Mesenchymal stem cell (in vitro differentiated cells and primary cell): ENCODE measurements around the gene CMTM5.

Experiments
- DNase-seq: peaks from one replicate; pipeline ENCODE4 v3.0.0-alpha.2; 2013
- H2AFZ ChIP-seq: one replicate; pipeline ENCODE4 v1.6.1; 2013; ENCODE audit warnings: low read depth, mild to moderate bottlenecking, control low read depth, inconsistent platforms, low read length, moderate library complexity
- H2AK5ac ChIP-seq: 2 replicates; pipeline ENCODE4 v1.6.1; 2013; ENCODE audit warnings: low read length, moderate library complexity, mild to moderate bottlenecking, inconsistent platforms; ENCODE audit not compliant: severe bottlenecking
- H2BK120ac ChIP-seq: one replicate; pipeline ENCODE4 v1.6.1; 2013; ENCODE audit warnings: low read depth, mild to moderate bottlenecking, inconsistent platforms, low read length, moderate library complexity
- H2BK12ac ChIP-seq, 2 experiments: one replicate each; pipeline ENCODE4 v1.6.1; 2013; ENCODE audit warnings: inconsistent platforms in 2 of 2, low read length in 2 of 2, mild to moderate bottlenecking in 2 of 2, moderate library complexity in 2 of 2, control low read depth in 1 of 2
- H2BK15ac ChIP-seq: one replicate; pipeline ENCODE4 v1.6.1; 2013; ENCODE audit warnings: mild to moderate bottlenecking, low read depth, inconsistent platforms; ENCODE audit not compliant: poor library complexity, severe bottlenecking
- H2BK5ac ChIP-seq: 2 replicates; pipeline ENCODE4 v1.6.1; 2013; ENCODE audit warnings: low read depth, mild to moderate bottlenecking, low read length, control low read depth, inconsistent platforms; ENCODE audit not compliant: poor library complexity, severe bottlenecking
- H3K14ac ChIP-seq, 2 experiments: one replicate each; pipeline ENCODE4 v1.6.1; 2013; ENCODE audit warnings: inconsistent platforms in 2 of 2, low read length in 2 of 2, control low read depth in 1 of 2, mild to moderate bottlenecking in 1 of 2, moderate library complexity in 1 of 2
- H3K18ac ChIP-seq, 2 experiments: one replicate each; pipeline ENCODE4 v1.6.1; 2013; ENCODE audit warnings: inconsistent platforms in 2 of 2, low read length in 2 of 2, control low read depth in 1 of 2, low read depth in 1 of 2, mild to moderate bottlenecking in 1 of 2
- H3K23ac ChIP-seq, 2 experiments: one replicate each; pipeline ENCODE4 v1.6.1; 2013; ENCODE audit warnings: inconsistent platforms in 2 of 2, low read length in 2 of 2, mild to moderate bottlenecking in 2 of 2, moderate library complexity in 2 of 2, control low read depth in 1 of 2
- H3K27ac ChIP-seq: 2 replicates; pipeline ENCODE4 v1.5.1; 2013; ENCODE audit warnings: mild to moderate bottlenecking, moderate library complexity, low read length, control low read depth, inconsistent platforms; ENCODE audit not compliant: poor library complexity, severe bottlenecking
- H3K27me3 ChIP-seq, 2 experiments: 2 replicates each; pipeline versions ENCODE4 v1.6.1 to v1.7.0; 2013; ENCODE audit warnings: low read length in 2 of 2, mild to moderate bottlenecking in 2 of 2, moderate library complexity in 2 of 2, control low read depth in 1 of 2, inconsistent platforms in 1 of 2; ENCODE audit not compliant: control insufficient read depth in 1 of 2, insufficient read depth in 1 of 2
- H3K36me3 ChIP-seq, 2 experiments: 2 replicates each; pipeline versions ENCODE4 v1.6.1 to v1.7.0; 2013; ENCODE audit warnings: low read length in 2 of 2, control low read depth in 1 of 2, inconsistent platforms in 1 of 2, low read depth in 1 of 2, mild to moderate bottlenecking in 1 of 2; ENCODE audit not compliant: insufficient read depth in 2 of 2, control insufficient read depth in 1 of 2
- H3K4ac ChIP-seq, 2 experiments: one replicate each; pipeline ENCODE4 v1.6.1; 2013; ENCODE audit warnings: inconsistent platforms in 2 of 2, low read length in 2 of 2, mild to moderate bottlenecking in 2 of 2, moderate library complexity in 2 of 2, control low read depth in 1 of 2, low read depth in 1 of 2
- H3K4me1 ChIP-seq: 2 replicates; pipeline ENCODE4 v1.6.1; 2013; ENCODE audit warnings: low read depth, low read length, control low read depth; ENCODE audit not compliant: control insufficient read depth, insufficient read depth
- H3K4me2 ChIP-seq: 2 replicates; pipeline ENCODE4 v1.6.1; 2013; ENCODE audit warnings: low read length, mild to moderate bottlenecking, inconsistent platforms; ENCODE audit not compliant: poor library complexity, severe bottlenecking
- H3K4me3 ChIP-seq, 2 experiments: 2 replicates each; pipeline versions ENCODE4 v1.5.1 to v1.7.0; 2013; ENCODE audit warnings: low read length in 2 of 2, mild to moderate bottlenecking in 2 of 2, control low read depth in 1 of 2, low read depth in 1 of 2; ENCODE audit not compliant: insufficient read depth in 1 of 2
- H3K79me1 ChIP-seq: replicated peaks from 2 replicates; pipeline ENCODE4 v1.6.1; 2013; ENCODE audit warnings: mild to moderate bottlenecking, control low read depth, low read length, inconsistent platforms; ENCODE audit not compliant: poor library complexity, severe bottlenecking
- H3K9ac ChIP-seq: 2 replicates; pipeline ENCODE4 v1.7.0; 2013; ENCODE audit warnings: mild to moderate bottlenecking, low read length, moderate library complexity
- H3K9me3 ChIP-seq: 2 replicates; pipeline ENCODE4 v1.7.0; 2013; ENCODE audit warnings: mild to moderate bottlenecking, low read length; ENCODE audit not compliant: control insufficient read depth
- H4K8ac ChIP-seq: one replicate; pipeline ENCODE4 v1.6.1; 2013; ENCODE audit warnings: inconsistent platforms, mild to moderate bottlenecking, low read length, moderate library complexity
- H4K91ac ChIP-seq: one replicate; pipeline ENCODE4 v1.6.1; 2013; ENCODE audit warnings: mild to moderate bottlenecking, low read length, inconsistent platforms
- WGBS: methylation state at CpG from one replicate; pipeline ENCODE4 v1.1.7; 2013; ENCODE audit warnings: mixed read lengths; 5-methylcytosine and 5-hydroxymethylcytosine counted together

Gene CMTM5

GRCh38 chr14:23402296-23403138, 25.7 kb downstream of the CMTM5 start:
- H3K18ac ChIP-seq, result no peak overlapping the region
- peaks cover 37 to 63% of the 10 kb centered on the region in 2 experiments for H3K27me3 ChIP-seq
- H3K79me1 ChIP-seq, result no peaks in the 10 kb centered on the region
- H2AK5ac ChIP-seq, result no peak overlapping the region
- H3K4ac ChIP-seq, result no peak overlapping the region
- H3K4me1 ChIP-seq, result no peaks in the 10 kb centered on the region
- no peak overlapping the region for H3K4me3 ChIP-seq
- no peak overlapping the region for H3K4me2 ChIP-seq
- no peak overlapping the region for H3K9ac ChIP-seq
- H4K8ac ChIP-seq, result no peak overlapping the region
- H3K14ac ChIP-seq, result no peak overlapping the region
- no peak for DNase-seq
- no peak overlapping the region for H2BK15ac ChIP-seq
- H3K36me3 ChIP-seq, result no peaks in the 10 kb centered on the region
- no peak overlapping the region for H2BK120ac ChIP-seq
- WGBS, result 55% methylated on average over 23 of the region's 25 CpGs
- H3K9me3 ChIP-seq, result no peaks in the 10 kb centered on the region
- H2BK12ac ChIP-seq, result no peak overlapping the region
- no peak overlapping the region for H4K91ac ChIP-seq
- no peak overlapping the region for H2BK5ac ChIP-seq
- H2AFZ ChIP-seq, result no peak overlapping the region
- no peak overlapping the region for H3K27ac ChIP-seq
- peak overlapping the region in 1 of 2 experiments; percentile 24 for H3K23ac ChIP-seq

- Histone ChIP-seq H3K4me3 (no peak overlapping the region), H2AK5ac (no peak overlapping the region), H2BK5ac (no peak overlapping the region), H3K79me1 (no peaks in the 10 kb centered on the region), H3K9ac (no peak overlapping the region), H3K36me3 (no peaks in the 10 kb centered on the region), H3K9me3 (no peaks in the 10 kb centered on the region), H3K4ac (no peak overlapping the region), H4K8ac (no peak overlapping the region), H3K23ac (no peak overlapping the region), H2BK12ac (no peak overlapping the region), H3K4me1 (no peaks in the 10 kb centered on the region), H3K14ac (no peak overlapping the region), H4K91ac (no peak overlapping the region), H2BK120ac (no peak overlapping the region), H3K27me3 (peaks cover 41 to 63% of the 10 kb centered on the region in 2 experiments), H3K4me2 (no peak overlapping the region), H3K27ac (no peak overlapping the region), H2AFZ (no peak overlapping the region), H3K18ac (no peak overlapping the region), H2BK15ac (no peak overlapping the region)
- DNase-seq, result no peak
- 73% methylated on average over 7 of the region's 7 CpGs for WGBS
Observed at GRCh38 chr14:23403139-23403438, 26.2 kb downstream of the CMTM5 start.

- Histone ChIP-seq H3K9me3 (no peaks in the 10 kb centered on the region), H4K91ac (no peak overlapping the region), H3K4me1 (no peaks in the 10 kb centered on the region), H3K79me1 (no peaks in the 10 kb centered on the region), H3K36me3 (no peaks in the 10 kb centered on the region), H2BK5ac (no peak overlapping the region), H2AK5ac (no peak overlapping the region), H2BK120ac (no peak overlapping the region), H3K4me2 (no peak overlapping the region), H2BK15ac (no peak overlapping the region), H3K4ac (no peak overlapping the region), H3K23ac (no peak overlapping the region), H3K27ac (no peak overlapping the region), H3K9ac (no peak overlapping the region), H3K18ac (no peak overlapping the region), H3K4me3 (no peak overlapping the region), H4K8ac (no peak overlapping the region), H3K14ac (no peak overlapping the region), H2BK12ac (no peak overlapping the region), H3K27me3 (peaks cover 45 to 67% of the 10 kb centered on the region in 2 experiments), H2AFZ (no peak overlapping the region)
- no peak for DNase-seq
- 71% methylated on average over 3 of the region's 4 CpGs for WGBS
Observed at GRCh38 chr14:23403908-23404307, 27.1 kb downstream of the CMTM5 start.

GRCh38 chr14:23404331-23404900, 27.6 kb downstream of the CMTM5 start:
- no peak overlapping the region for H3K18ac ChIP-seq
- H2BK12ac ChIP-seq, result no peak overlapping the region
- no peak overlapping the region for H3K9ac ChIP-seq
- H3K4ac ChIP-seq, result no peak overlapping the region
- WGBS, result 81% methylated on average over 14 of the region's 14 CpGs
- no peaks in the 10 kb centered on the region for H3K79me1 ChIP-seq
- H3K4me1 ChIP-seq, result no peaks in the 10 kb centered on the region
- no peak overlapping the region for H3K23ac ChIP-seq
- H2BK120ac ChIP-seq, result no peak overlapping the region
- H2BK15ac ChIP-seq, result no peak overlapping the region
- H2AFZ ChIP-seq, result no peak overlapping the region
- H2AK5ac ChIP-seq, result no peak overlapping the region
- H4K91ac ChIP-seq, result no peak overlapping the region
- no peak overlapping the region for H3K14ac ChIP-seq
- no peak for DNase-seq
- H2BK5ac ChIP-seq, result no peak overlapping the region
- no peak overlapping the region for H3K27ac ChIP-seq
- H3K36me3 ChIP-seq, result no peaks in the 10 kb centered on the region
- no peak overlapping the region for H3K4me3 ChIP-seq
- peaks cover 46 to 72% of the 10 kb centered on the region in 2 experiments for H3K27me3 ChIP-seq
- no peak overlapping the region for H4K8ac ChIP-seq
- H3K9me3 ChIP-seq, result no peaks in the 10 kb centered on the region
- no peak overlapping the region for H3K4me2 ChIP-seq
